ENCODE results near the gene CENPX.

Gene CENPX

DNA sequence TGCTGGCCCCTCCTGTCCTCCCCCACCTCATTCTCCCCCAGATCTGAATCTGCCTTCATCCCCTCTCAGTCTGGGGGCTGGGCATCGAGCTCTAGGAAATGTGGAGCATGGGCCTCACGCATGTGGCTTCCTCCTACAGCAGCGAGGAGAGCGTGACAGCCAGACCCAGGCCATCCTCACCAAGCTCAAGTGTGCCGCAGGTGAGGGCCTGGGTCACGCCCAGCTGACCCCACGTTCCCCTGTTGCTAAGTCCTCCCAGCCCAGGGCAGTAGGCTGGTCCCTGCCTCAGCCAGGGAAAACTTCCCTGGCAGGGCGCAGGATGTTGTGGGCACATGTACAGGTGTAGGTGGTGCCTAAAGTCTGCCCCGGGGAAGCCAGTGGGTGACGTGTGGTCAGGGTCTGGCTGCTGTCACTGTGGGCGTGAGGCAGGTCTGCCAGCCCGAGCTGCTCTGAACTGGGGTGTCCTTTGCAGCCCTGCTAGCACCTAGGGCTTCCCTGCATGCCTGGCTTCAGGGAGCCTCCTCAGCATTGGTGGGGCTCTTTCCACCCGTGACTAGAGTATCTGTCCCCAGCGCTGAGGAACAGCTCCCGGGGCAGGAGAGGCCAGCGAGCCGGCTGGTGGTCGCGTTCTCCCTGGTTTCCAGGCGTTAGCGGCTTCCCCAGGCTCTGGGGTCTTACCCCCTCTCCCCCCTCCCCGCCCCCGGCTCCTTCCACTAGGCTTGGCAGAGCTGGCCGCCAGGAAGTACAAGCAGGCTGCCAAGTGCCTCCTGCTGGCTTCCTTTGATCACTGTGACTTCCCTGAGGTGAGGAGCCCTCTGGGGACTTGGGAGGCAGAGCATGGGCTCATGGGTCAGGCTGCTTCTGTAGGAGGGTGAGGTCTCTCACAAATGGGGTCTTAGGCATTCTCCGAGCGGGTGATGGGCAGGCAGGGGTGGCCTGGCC is 32.6 kb upstream of the CENPX start:
- DNase-seq = no peak

DNA sequence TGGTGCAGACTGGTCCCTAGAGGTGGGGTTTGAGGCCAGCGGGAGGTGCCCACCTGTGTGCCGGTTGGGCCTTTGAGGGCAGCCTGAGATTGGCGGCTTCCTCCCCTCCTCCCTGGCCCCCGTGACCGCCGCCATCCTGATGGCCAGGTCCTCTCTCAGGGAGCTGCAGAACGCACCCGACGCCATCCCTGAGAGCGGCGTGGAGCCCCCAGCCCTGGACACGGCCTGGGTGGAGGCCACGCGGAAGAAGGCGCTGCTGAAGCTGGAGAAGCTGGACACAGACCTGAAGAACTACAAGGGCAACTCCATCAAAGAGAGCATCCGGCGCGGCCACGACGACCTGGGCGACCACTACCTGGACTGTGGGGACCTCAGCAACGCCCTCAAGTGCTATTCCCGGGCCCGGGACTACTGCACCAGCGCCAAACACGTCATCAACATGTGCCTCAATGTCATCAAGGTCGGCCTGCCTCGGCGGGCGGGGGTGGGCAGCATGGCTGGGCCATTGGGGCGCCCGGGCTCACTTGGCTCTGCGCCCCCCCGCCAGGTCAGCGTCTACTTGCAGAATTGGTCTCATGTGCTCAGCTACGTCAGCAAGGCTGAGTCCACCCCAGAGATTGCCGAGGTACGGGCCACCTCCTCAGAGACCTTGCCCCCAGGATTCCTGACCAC is 31.8 kb upstream of the CENPX start:
- no peak for DNase-seq

DNA sequence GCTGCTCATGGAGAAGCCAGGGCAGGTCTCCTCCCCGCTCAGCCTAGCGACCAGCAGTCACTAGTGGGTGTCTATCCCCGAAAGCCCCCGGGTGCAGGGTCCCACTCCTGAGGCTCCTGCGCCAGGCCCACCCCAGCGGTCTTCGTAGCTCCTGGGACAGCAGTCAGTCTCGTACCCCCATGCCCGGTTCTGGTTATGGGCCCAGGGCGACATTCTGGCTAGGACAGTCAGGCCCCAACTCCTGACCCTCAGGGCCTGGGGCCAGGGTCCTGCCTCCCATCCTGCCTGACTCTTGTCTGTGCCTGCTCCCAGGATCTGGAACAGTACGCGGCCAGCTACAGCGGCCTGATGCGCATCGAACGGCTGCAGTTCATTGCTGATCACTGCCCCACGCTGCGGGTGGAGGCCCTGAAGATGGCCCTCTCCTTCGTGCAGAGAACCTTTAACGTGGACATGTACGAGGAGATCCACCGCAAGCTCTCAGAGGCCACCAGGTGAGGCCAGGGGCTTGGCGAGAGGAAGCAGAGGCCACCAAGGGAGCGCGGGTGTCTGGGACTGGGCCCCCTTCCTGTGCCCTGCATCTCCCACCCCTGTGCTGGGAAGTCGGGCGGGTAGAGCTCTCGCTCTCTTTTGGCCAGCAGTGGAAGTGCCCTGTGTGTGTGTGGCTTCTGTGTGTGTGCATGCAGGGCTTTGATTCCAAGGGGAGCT is 31.0 kb upstream of the CENPX start:
- DNase-seq = no peak

DNA sequence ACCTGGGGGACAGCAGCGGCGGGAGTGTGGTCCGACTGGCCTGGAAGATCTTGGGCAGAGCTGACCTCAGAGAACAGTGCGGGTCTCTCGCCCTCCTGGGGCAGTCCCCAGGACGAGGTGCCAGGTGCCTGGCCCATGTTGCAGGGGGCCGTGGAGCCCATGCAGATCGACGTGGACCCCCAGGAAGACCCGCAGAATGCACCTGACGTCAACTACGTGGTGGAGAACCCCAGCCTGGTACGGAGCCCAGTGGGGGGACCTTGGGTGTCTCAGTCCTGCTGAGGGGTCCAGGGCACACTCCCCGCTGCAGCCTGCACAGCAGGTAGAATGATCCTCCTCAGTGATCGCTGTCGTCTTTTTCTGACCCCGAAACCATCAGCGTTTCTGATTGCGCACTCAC is 30.5 kb upstream of the CENPX start:
- DNase-seq = no peak

DNA sequence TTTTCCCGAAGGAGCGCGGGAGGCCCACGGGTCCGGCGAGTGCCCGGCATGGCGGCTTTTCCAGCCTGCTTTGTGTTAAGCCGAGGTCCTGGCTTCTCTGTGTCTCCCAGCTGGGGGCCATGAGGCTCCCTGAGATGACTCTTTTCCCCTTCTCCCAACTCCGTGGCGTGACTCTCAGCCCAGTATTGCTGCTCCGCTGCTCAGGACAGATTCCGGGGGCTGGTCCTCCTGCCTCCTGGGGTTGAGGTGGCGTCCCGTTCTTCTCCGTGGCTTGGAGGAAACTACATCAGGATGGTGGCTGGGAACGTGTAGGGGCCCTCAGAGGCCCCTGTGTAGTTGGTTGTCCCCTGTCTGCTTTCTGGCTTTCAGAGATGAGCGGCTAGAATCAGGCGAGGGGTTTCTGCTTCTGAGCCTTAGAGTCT is 30.0 kb upstream of the CENPX start:
- DNase-seq = no peak

DNA sequence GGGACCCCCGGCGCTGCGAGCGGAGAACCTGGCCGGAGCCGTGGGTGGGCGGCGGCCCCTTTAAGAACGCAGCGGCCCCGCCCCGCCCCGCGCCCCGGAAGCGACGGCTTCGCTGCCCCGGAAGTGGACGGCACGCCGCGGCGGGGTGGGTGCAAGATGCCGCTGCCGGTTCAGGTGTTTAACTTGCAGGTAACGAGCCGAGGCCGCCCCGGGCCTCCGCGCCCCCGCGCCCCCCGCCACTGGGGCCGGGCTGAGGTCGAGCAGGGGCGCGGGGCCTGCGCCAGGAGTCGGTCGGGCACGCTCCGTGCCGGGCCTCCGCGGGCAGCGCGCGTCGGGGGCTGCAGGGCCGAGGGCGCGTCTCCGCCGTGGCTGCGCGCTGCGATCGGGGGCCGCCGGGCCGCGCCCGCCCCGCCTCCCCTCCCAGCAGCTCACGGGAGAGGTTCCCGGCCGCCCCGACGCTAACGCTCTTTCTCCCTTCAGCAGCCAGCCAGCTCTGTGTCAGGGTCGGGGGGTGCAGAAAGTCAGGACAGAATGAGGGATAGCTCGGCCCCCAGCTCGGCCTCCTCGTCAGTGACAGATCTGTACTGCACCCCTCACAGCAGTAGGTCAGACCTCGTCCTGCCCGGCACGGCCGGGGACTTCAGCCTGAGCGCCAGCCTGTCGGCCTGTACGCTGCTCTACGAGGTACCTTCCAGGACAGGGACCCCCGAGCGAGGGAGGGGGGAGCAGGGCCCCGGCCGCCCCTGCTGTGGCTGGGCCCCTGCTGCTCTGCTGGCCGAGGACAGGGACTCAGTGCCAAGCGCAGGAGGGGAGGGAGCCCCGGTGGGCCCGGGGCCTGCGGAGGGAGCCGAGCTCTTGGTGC is 29.3 kb upstream of the CENPX start, which contains the start of the genes GPS1 and RFNG:
Gene GPS1, plus strand, starts transcription at position 123 of the 862 bp plus-strand sequence. Its CDS starts 34 bp downstream, at position 157.
Gene RFNG, minus strand, starts transcription at position 36 of the 862 bp plus-strand sequence. CDS start 45 bp downstream, outside the sequence.
- DNase-seq = peak; percentile 70

DNA sequence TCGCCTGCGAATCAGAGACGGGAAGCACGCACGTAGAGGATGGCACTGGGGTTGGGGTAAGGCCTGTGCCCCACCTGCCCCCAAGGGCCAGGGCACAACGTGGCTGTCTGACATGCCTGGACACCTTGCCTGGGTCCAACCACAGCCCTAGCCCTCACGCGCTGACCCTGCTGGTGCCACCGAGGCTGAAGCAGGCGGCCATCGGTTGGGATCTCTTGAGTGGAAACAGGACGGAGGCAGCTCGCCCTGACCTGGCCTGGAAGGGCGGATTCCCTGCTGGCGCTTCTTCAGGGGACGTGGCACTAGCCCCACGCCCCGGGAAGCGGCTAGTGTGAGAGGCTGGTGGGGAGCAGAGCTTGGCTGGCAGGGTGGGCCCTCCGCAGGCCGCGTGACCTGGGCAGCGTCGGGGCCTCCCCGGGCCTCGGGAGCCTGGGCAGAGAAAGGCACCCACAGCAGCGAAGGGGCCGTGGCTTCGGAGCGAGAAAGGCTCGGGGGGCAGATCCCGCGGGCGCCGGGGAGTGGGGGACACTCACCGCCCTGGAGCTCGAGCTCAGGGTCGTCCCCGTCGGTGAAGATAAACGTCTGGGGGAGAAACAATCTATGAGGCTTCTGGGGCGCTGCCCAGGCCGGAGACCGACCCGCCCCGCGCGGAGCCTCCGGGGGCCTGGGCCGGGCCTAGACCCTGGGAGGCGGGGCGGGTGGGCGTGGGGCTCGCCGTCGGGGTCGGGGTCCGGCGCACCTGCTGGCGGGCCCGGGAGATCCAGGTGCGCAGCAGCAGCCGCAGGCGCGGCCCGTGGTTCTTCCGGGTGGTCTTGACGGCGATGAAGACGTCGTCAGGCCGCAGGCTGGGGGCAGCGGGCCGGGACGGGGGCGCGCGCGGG is 28.3 kb upstream of the CENPX start:
- no peak for DNase-seq

DNA sequence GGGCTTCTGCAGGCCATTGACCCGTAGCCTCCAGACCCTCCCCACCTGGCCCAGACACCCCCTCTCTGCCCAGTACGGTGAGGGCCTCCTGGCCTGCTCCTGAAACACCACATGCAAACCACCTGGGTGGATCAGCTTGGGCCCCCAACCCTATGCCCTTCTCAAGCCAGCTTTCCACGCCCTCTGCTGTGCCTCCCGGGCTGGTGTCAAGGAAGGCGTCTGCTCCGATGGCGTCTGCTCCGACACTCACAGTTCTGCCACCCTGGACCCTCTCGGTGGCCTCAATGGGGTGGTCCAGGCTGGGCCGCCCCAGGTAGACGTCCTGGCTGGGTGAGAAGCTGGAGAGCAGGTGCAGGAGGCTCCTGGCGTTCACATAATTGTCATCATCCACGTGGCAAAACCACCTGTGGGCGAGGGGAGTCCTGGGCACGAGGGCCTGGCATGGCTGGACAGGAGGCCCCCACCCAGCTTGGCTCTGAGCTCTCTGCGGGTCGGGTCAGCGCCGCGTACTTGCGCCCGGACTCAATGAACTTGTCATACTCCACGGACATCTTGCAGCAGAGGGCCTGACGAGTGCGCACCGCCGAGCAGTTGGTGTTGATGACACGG is 27.6 kb upstream of the CENPX start:
- DNase-seq = no peak

DNA sequence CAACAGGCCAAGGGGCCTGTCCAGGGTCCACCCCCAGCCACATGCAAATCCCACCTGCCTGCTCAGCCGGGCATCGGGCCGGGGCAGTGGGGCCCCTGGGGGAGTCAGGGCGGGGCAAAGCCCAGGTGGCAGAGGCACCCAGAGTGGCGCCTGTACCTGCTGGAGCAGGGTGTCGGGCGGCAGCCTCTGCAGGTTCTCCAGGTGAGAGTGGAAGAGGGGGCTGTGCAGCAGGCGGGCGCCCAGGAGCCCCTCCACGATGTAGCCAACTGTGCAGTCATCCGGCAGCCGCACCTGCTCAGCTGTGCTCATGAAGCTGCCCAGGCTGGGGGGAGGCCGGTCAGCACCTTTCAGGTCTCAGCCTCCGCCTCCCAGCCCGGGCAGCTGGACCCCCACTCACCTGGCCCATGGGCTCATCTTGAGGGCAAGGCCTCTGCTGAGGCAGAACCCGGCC is 26.9 kb upstream of the CENPX start:
- no peak for DNase-seq

DNA sequence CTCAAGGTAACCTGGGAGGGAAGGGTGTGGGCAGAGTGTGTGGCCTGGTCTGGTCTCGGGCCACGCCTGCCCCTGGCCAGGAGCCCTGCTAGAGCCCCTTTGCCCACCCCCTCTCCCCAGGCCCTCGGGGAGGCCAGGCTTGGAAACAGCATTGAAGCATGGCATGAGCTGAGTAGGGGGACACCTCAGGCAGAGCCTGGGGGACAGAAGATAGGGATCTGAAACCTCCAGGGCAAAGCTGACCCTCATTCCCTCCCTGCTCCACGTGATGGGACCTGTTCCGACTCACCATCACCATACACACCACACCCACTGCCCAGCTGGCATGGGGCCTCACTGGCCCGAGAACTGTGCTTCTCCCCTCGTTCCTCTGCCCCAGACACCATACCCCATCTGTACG is 26.4 kb upstream of the CENPX start:
- DNase-seq = no peak

DNA sequence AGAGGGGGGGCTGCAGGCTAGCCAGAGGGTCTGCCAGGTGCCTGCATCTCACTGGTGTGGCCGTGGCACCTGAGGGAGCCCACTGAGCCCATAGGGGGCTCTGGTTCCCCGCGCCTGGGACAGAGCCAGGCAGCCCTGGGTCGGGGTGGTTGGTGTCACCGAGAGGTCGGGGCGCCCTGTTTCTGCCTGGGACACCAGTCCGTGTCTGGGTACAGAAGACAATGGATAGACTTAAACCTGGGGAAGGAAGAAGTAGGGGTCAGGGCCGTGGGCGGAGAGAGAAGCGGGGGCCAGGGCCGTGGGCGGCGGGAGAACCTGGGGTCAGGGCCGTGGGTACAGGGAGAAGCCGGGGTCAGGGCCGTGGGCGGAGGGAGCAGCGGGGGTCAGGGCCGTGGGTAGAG is 25.9 kb upstream of the CENPX start:
- DNase-seq = no peak

DNA sequence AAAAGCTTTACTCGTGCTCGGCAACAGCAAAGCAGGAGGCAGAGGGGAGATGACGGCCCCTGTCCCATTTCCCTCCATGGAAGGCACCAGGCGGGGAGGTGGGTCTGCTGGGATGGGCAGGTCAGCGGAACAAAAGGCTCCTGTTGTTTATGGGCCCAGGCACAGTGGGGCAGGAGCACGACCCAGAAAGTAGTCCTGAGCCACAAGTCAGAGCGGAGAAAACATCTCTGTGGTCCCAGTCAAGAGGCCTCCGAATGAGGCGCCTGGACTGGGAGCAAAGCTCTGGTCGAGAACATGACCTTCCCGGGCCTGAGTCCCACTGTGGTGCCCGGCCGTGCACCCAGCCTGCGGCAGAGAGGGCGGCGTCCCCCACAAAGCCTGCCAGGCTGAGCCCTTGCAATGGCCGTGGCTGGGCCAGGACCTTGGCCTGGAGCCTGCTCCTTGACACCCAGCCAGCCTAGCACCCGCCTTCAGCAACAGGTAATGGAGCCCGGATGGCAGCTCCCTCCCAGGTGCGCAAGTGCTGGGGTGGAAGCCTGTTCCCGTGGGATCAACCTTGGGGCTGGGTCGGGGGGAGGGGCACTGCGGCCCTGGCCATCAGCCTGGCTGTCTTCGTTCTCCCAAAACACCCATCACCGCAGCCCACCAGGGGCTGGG is 25.4 kb upstream of the CENPX start:
- DNase-seq = no peak

DNA sequence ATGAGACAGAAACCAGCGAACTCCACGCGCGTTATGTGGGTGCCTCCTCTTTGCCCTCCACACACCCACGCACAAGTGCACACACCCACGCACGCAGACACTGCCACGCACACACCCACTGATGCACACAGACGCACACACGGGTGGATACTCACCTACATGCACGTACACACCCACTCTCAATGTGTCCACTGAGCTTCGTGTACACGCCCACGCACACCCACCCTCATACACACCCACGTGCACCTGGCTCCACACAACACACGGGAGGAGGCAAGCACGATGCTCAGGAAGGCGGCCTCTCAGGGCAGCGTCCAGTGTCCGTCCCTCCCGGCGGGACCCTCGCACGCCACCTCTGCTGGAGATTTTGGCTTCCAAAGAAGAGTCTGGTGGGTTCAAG is 24.7 kb upstream of the CENPX start:
- no peak for DNase-seq

DNA sequence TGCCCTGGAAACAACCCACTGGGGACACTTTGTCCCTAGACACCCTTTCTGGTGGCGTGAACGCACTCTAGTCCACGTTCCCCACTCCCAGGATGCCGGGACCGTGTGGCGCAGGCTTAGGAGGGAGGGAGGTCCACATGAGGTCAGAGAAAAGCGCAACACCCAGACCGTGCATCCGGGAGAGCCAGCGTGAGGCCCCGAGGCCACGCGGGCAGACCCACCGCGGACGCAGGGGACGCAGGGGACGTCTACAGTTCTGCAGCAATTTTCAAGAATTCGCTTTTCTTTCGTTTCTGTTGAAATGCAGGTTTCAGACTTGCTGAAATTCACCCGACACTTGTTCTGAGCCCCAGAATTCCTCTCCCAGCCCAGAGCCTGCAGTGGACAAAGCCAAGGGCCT is 24.2 kb upstream of the CENPX start:
- no peak for DNase-seq

DNA sequence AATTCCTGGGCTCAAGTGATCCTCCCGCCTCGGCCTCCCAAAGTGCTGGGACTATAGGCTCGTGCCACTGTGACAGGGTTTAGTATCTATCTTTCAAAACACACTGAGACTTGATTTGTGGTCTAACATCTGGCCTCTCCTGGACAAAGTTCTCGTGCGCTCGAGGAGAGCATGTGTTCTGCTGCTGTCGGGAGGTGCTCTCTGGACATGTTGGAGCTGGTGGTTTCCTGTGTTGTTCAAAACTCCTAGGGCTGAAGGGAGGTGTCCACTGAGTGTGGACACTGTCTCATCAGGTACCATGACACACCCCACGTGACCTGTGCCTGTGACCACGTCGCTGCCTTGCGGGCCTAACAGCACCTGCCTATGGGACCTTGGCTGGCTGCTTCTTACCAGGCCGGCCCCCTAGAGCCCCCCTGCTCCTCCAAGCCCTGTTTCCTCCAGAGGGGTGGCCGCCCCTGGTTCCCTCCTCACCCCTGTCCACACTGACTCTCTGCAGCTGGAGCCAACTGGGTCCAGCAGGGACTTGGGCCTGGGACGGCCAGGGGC is 23.3 kb upstream of the CENPX start:
- DNase-seq = no peak

DNA sequence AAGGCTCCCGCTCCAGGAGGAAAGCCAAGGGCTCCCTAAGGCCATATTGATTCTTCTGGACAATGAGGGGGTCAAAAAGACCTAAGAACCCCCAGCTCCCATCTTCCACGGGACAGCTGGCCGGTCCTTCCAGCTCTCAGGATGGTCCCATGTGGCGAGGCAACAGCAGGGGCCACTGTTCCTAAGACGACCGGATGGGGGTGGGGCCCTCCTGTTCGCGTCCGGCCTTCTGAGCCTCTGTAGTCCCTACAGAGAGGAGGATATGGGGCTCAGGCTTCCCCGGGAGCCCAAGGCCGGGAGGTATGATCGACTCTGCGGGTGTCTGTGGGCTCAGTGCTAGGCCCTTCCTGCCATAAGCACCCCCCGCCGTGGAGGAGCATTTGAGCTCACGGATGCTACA is 20.8 kb upstream of the CENPX start:
- no peak for DNase-seq

DNA sequence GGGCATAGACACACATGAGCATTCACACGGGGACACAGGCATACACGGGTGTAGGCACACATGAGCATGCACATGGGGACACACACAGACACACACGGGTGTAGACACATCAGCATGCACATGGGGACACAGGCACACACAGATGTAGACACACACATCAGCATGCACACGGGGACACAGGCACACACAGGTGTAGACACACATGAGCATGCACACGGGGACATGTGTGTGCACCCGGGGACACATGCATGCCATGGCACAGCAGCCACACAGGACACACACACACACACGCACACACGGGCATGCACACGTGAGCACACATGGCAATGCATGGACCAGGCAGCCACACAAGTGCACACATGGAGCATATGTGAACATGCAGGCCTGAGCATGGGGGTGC is 20.0 kb upstream of the CENPX start:
- no peak for DNase-seq

DNA sequence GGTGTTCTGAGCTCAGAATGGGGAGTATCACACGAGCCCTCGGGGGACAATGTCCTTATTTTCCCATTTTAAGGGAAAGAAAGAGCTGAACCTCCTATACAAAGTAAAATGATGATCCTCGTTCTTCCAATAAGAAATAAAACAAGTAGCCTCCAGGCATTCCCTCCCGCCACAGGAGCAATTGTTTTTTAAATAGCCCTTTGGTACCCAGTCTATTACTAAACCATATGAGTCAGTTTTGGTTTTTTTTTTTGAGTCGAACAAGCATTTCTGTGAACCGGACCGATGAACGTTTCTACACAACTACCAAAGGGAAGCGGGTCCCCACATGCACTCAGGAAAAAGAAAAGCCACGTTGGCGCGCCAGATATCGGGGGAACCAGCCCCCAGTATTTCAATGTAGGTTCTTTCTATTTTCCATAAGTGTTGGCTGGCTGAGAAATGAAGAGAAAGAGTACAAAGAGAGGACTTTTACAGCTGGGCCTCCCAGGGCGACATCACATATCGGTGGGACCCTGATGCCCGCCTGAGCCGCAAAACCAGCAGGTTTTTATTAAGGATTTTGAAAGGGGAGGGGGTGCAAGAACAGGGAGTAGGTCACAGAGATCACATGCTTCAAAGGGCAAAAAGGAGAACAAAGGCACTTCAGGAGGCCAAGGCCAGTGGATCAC is 18.6 kb upstream of the CENPX start:
- peak; percentile 13 for DNase-seq

DNA sequence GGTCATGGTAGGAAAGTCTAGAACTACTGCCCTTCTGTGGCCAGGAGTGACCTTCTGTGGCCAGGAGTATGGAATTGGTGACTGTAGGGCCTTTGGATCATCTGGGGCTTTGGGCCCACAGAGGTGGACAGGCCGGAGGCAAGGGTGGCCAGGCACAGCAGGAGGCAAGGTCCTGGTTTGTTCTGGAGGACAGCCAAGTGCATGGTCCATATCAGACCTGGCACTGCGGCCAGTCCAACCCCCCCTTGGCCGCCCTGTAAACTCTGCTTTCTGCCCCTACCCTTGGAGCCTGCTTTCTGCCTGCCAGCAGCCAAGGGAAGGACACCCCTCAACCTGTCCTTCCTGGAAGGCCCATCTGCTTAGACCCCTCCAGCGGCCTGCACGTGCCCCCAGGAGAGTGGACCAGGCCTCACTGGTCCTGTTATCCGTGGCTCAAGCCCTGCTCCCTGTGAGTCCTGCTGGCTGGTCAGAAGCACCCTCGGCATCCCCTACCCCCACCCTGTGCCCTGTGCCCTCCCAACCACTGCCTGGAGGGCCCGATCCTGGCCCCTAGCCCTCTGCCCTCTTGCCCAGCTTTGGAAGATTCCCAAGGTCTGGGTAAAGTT is 17.1 kb upstream of the CENPX start:
- no peak for DNase-seq
